Smooth muscle cell of the brain vasculature (primary cell): ENCODE results near the gene MYO1F.
"Not testable (repeated sequence)": the region's sequence is repeated elsewhere in the genome, so short reads cannot be mapped to it uniquely, and the experiment has no call there.

ENCODE experiments used
- DNase-seq: peaks from one replicate; pipeline ENCODE4 v3.0.0-alpha.2; 2012; ENCODE audit warnings: low read depth, low spot score

Gene MYO1F

GRCh38 chr19:8600064-8600463 is 22.8 kb upstream of the MYO1F start:
- no peak for DNase-seq

- no peak for DNase-seq
Measured at GRCh38 chr19:8596168-8596567, 18.9 kb upstream of the MYO1F start.

- DNase-seq: no peak
Measured at GRCh38 chr19:8595651-8596050, 18.4 kb upstream of the MYO1F start.

GRCh38 chr19:8593931-8594330 is 16.7 kb upstream of the MYO1F start:
- DNase-seq: no peak

- peak; percentile 94 for DNase-seq
Measured at GRCh38 chr19:8592231-8593009, 15.2 kb upstream of the MYO1F start.

GRCh38 chr19:8589177-8589714 is 12.0 kb upstream of the MYO1F start:
- DNase-seq: no peak

GRCh38 chr19:8585894-8586750 is 8.9 kb upstream of the MYO1F start:
- no peak for DNase-seq

- DNase-seq: no peak
Measured at GRCh38 chr19:8584965-8585893, 8.0 kb upstream of the MYO1F start.

- DNase-seq: peak; percentile 46
Measured at GRCh38 chr19:8580710-8581281, 3.6 kb upstream of the MYO1F start.

- peak; percentile 40 for DNase-seq
Measured at GRCh38 chr19:8578642-8579265, 1.5 kb upstream of the MYO1F start.

- no peak for DNase-seq
Measured at GRCh38 chr19:8577741-8578140, 499 bp upstream of the MYO1F start.

GRCh38 chr19:8576273-8576993 is 809 bp downstream of the MYO1F start:
- DNase-seq: no peak

- no peak for DNase-seq
Measured at GRCh38 chr19:8575467-8575997, 1.7 kb downstream of the MYO1F start.

GRCh38 chr19:8574619-8574922 is 2.7 kb downstream of the MYO1F start:
- DNase-seq: not testable (repeated sequence)

- no peak for DNase-seq
Measured at GRCh38 chr19:8573316-8573715, 3.9 kb downstream of the MYO1F start.

- DNase-seq: no peak
Measured at GRCh38 chr19:8571006-8571411, 6.2 kb downstream of the MYO1F start.

- peak; percentile 68 for DNase-seq
Measured at GRCh38 chr19:8569066-8569771, 8.0 kb downstream of the MYO1F start.

GRCh38 chr19:8567522-8568172 is 9.6 kb downstream of the MYO1F start:
- no peak for DNase-seq

- DNase-seq: no peak
Measured at GRCh38 chr19:8566855-8567254, 10.4 kb downstream of the MYO1F start.
